GM19395 (cell line): Measurements from ENCODE around the gene CSAG3.

ENCODE experiments used
- ATAC-seq: cut with Tn5 transposase; IDR thresholded peaks from one replicate; pipeline ENCODE4 v1.9.1; 2021; ENCODE audit warnings: mild to moderate bottlenecking, moderate library complexity; ENCODE audit not compliant: unreplicated experiment

The CSAG3 gene

GRCh38 chrX:152806035-152806434, 47.0 kb downstream of the CSAG3 start:
- ATAC-seq: no peak
